GM19328 (cell line): ENCODE data around the gene S100A11.

Experiments
- ATAC-seq: cut with Tn5 transposase; IDR thresholded peaks from one replicate; pipeline ENCODE4 v1.9.1; 2021; ENCODE audit warnings: mild to moderate bottlenecking, moderate library complexity; ENCODE audit not compliant: unreplicated experiment

Gene S100A11

DNA sequence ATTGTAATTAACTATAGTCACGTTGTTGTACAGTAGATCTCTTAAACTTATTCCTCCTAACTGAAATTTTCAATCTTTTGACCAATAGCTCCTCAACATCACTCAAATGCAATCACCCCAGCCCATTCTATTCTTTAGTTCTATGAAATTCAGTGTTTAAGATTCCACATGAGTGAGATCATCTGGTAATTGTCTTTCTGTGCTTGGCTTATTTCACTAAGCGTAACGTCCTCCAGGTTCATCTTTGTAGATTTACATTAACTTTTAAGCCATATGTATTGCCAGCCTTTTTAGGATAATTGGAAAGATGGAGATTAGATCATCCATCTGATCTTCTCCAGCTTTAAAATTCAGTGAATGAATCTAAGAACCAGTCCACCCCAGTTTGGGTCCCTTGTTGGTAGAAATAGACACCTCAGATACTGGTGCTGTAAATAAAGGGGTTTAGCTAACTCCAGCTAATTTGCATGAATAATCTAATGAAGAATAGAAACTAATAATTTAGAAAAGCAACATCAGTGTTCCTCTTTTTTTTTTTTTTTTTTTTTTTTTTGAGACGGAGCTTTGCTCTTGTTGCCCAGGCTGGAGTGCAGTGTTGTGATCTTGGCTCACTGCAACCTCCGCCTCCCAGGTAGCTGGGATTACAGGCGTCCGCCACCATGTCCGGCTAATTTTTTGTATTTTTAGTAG, 50.2 kb downstream of the S100A11 start:
- ATAC-seq, result no peak

DNA sequence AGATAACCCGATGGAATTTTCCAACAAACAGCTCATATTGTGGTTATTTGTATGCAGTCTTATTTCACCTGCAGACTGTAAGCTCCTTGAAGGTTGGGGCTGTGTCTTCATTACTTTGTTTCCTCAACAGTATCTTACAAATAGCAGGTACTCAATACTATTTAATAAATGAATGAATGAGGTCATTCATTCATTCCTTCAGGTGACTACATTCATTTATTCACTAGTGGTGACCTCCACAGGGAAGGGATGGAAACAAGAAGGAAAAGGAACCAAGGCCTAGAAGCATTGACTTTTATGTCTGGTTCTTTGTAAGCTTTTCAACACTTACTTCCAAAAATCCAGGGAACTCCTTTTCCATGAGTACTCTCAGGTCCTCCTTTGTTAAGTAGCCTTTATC, 51.0 kb downstream of the S100A11 start:
- ATAC-seq, result no peak

DNA sequence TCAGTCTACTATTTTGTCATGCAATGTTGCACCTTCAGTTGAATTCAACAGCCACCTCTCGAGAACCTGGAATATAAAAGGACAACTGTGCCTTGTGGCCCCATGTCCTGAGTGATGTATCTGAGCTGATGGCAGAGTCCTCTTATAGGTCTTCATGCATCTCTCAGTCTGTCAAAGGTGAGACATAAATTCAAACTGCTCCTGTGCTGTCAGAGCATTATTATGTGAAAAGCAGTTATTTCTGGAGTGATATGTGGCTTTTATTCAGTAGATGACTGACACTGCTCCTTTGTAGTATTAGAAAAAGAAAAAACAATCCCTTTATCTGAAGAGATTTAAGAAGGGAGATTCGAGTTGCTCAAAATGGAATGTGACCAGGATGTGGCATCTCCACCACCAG, 51.5 kb downstream of the S100A11 start:
- ATAC-seq, result no peak

DNA sequence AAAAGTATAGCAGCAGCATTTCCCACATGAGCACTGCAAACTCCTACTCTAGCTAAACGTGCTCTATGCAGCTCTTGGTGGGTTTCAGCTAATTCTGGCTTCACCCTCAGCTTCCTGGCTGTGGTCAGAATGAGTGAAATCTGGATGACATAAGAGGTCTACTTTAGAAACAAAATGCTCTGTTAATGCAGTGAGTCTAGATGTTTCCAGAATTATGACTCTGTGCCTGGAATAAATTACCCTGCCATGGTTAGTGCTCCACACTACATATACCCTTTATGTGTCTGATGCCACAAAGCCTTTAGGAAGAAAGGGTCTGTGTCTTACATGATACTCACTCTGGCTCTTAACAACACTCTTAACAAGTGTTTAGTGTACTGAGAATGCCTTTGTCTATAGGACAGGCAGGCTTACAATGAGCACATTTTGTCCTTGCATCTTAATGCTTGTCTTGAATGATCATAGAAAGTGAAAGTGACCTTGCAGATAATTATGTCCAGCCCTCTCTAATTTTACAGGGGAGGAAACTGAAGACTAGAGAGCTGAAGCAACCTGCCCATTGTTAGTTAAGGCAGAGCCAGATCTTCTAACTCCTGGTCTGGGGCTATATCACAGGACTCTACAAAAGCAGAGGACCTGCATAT, 52.4 kb downstream of the S100A11 start:
- ATAC-seq, result no peak
